T47D (cell line): ENCODE data around the gene CSAG3.
"Not testable (repeated sequence)": the region's sequence is repeated elsewhere in the genome, so short reads cannot be mapped to it uniquely, and the experiment has no call there.

Source experiments
- DNase-seq, 2 experiments: peaks; one replicate each; pipeline versions ENCODE4 v3.0.0 to v3.0.0-alpha.2; 2011 to 2012; ENCODE audit warnings: low read depth in 1 of 2, low spot score in 1 of 2
- JUND ChIP-seq: IDR thresholded peaks from 2 replicates; pipeline ENCODE4 v1.6.1; 2012; ENCODE audit warnings: low read depth
- in situ Hi-C: cut with HindIII; loops from 2 replicates; pipeline ENCODE4 v1.10.0; 2016; ENCODE audit warnings: low sequenced_read_pairs, low pct_unique_long_range_greater_than_20kb

CSAG3 gene

GRCh38 chrX:152769549-152770289, 10.7 kb downstream of the CSAG3 start, which contains the start of gene MAGEA6:
TSS of gene MAGEA6 (minus strand) at chrX:152769689. CDS start at chrX:152767650, 2,039 bp downstream.
- DNase-seq, in situ Hi-C loops: not testable (repeated sequence)

GRCh38 chrX:152787062-152787461, 28.0 kb downstream of the CSAG3 start:
- in situ Hi-C loops, DNase-seq: not testable (repeated sequence)

- DNase-seq: no peak
- in situ Hi-C loops: no loop called here
- no peak for TF ChIP-seq JUND
Observed at GRCh38 chrX:152798945-152799344, 39.9 kb downstream of the CSAG3 start.

GRCh38 chrX:152806035-152806434, 47.0 kb downstream of the CSAG3 start:
- TF ChIP-seq JUND: no peak
- no peak for DNase-seq
- in situ Hi-C loops: no loop called here
